ENCODE data around the gene ABHD2. TPM values are rescaled to one million over a fixed set of nuclear protein-coding genes. Genes with fewer than 3 reads are reported as not detected.

The ABHD2 gene
- total RNA-seq, 1 experiment from 2014 or later, result 181 TPM

DNA sequence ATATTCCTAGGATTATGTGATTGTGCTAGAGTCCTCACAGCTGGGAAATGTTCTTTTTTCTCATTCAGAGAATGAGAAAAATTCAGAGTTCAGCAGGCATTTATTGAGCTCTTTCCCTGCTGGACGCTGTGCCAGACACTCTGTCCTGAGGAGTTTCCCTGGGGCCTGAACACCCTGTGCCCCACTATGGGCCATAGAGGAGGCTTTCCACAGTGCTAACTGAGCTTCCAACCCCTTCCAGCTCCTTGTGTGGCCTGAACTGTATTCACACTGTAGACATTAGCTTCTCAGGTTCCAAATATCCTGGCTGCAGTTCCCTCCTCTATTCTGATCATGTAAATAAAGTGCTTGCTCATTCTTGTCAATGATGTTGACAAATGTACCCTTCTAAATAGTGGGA is 10.0 kb downstream of the ABHD2 start:
- no peak for DNase-seq (ENCODE audit: low spot score)

DNA sequence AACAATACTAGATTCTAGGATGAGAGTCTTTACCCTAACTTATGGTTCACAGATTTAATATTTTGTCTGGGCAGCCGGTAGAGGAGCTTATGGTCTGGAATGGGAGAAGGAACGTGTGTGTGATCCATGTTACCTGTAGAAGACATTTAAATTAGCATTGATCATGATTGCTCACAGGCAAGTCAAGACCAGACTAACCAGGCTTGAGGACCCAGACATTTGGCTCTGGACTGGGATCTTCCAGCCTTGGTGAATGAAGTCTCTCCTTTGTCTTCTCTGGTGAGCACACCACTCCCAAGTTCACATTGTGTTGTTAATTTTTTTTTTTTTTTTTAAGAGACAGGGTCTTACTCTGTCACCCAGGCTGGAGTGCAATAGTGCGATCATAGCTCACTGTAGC is 11.7 kb downstream of the ABHD2 start:
- no peak for DNase-seq (ENCODE audit: low spot score)

DNA sequence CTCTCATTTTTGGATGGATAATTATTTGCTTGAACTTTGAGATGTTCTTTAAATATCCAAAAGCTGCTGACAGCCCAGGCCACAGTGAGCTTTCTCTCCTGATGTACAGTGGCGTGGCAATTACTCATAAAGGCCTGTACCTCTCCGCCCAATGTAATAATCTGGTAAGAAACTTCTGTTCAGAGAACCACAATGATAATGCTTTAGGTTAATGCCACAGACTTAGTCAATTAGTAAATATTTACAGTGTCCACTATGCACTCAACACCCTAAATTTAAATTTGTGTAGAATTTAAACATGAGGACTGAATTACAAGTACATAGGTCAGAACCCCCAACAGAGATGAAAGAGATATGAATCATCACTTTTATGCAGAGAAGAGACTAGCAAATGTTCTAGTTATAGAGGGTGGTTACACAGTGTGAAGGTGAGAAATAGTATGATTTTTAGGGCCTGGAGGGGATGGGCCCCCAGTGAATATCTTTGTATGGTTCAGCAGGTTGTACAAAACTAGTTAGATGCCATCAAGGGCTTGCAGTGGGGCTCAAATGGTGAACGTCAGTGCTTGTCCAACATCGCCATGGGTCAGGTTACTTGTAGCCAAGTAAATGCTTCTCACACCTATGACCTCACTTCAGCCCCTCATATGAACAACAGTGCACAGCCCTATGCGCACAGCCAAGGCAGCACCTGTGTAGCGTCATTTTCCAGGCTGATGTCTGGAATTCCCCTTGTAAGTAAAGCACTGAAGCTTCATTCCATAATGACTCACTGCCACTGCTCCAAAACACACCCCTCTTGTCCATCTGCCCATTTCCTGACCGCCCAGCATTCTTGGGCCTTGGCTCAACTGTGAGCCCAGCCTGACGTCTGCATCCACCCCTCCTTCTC is 13.3 kb downstream of the ABHD2 start:
- peak; percentile 95 for DNase-seq (ENCODE audit: low spot score)

DNA sequence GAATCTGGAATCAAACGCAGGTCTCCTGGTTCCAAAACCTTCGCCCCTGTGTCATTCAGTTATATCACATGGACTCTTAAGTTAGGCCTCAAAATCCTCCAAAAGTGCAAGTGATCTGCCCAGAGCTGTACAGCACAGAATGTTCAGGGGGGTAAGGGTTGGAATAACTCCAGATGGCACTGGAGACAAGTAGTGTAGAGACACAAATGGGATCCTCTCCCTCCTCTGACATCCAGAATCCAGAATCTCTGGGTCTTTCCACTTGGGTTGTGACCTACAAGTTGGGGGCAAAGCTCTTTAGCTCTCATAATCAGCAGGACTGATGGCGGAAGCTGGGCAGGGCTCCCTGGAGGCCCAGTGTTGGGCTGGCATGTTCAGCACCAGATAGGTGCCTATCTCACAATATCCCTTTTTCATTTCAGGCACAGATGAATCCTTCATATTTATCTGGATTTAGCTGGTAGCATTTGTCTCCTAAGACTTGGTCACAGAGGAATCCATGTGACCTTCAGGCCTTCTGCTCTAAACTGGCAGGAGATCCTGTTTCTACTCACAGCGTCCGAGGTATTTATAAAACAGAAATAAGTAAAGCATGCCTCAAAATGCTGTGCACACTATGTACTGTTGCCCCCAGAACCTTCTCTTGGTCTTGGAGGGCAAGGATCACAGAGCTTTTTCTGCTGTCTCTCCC is 15.4 kb downstream of the ABHD2 start:
- no peak for DNase-seq (ENCODE audit: low spot score)

DNA sequence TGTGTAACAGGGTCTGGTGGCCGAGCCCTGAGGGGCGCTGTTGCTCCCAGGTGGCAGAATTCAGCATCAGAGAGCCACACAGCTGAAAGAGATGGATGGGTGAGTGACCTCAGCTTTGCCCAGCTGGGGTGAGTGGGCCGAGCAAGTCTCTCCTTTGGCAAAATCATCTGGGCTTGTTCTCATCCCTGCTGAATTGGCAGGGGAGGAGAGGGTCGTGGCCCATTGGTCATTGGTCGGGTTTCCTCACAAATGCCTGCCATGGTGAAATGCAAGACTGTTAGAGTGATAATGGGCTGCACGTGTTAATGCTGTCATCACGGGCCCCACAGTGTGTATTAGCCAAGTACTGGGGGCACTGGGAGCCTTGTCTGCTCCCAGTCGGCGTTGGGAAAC is 15.9 kb downstream of the ABHD2 start:
- DNase-seq (ENCODE audit: low spot score), result no peak

DNA sequence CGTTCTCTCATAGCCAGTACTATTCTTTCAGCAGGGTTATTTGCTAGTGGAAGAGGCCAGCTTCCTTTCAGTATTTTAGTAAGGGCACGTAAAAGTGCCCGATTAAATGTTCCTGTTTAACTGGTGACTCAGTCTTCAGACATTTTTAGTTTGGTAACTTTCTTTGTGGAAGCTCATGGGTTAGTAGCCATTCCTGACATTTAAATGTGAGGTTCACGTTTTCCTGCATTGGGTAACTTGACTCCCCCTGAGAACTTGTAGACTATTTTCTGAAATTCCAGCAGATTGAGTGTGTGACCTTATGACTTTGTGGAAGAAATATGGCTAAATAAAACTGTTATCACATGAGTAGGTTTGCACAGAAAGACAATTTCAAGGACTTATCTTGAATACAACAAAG is 16.9 kb downstream of the ABHD2 start:
- peak; percentile 50 for DNase-seq (ENCODE audit: low spot score)

DNA sequence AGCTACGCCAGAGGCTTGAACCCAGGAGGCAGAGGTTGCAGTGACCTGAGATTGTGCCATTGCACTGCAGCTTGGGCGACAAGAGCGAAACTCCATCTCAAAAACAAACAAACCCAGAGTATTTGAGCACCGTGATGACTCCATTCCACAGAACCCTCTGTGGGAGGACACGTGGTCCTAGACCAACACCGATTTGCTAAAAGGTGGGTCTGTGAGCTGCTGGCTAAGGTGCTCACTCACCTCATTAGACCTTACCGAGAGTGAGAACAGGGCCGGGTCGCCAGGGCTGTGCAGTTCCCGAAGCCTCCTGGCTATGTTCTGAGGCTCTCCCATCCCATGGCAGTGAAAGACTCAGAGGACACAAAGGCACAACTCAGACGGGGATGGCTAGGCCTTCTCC is 17.9 kb downstream of the ABHD2 start:
- no peak for DNase-seq (ENCODE audit: low spot score)

DNA sequence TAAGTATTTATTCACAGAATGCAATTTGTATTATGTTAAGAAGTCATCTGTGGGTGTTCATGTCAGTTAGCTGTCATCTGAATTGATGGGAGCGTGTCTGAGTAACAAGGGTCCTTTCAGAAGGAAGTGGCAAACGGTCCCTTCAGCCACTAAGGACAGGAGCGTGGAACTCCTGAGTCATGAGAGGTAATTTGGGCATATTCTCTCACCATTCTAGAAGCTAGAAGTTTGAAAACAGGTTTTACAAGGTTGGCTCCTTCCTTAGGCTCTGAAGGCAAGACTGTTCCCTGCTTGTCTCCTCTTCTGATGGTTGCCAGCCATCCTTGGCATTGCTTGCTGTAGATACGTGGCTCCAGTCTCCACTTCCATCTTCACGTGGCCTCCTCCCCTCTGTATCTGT is 19.7 kb downstream of the ABHD2 start:
- peak; percentile 47 for DNase-seq (ENCODE audit: low spot score)

DNA sequence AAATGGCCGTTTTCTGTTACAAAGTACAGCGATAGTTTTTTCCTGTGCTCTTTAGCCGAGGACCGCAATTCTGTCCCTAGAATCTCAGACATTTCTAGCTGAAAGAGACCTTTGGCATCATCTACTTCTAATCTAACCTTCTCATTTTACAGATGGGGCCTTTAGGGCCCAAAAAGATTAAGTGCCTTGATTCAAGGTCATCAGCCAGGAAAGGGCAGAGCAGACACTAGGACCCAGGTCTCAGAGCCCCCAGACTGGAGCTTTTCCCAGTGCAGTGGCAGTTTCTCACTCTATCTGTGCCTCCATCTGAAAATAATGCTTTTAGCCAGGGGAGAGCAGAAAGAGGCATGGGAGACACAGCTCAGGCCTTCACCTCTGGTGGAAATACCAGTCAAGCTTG is 20.6 kb downstream of the ABHD2 start:
- no peak for DNase-seq (ENCODE audit: low spot score)

DNA sequence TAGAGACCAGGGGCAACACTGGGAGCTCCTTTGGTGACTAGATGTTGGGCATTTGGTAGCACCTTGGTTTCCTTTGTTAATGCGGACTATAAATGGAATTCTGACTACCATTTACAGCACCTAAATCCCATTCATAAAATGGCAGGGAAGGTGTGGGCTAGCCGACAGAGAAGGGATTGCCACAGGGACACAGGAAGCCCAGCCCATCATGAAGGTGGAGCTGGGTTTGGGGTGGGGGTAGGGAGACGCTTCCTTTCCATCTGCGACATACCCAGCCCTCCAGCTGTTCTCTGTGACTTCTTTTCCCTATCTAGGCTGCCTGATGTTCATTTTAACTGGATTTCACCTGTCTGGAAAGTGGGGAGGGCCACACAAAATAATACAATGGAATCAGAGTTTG is 21.0 kb downstream of the ABHD2 start:
- DNase-seq (ENCODE audit: low spot score), result no peak

DNA sequence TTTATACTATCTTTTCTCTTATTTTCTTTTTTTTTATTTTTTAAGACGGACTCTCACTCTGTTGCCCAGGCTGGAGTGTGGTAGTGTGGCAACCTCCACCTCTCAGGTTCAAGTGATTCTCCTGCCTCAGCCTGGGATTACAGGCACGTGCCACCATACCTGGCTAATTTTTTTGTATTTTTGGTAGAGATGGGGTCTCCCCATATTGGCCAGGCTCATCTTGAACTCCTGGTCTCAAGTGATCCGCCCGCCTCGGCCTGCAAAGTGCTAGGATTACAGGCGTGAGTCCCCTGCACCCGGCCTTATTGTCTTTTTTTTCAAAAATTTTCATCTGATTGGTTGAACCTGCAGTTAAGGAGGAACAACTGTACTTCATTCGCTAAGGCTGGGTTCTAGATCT is 21.8 kb downstream of the ABHD2 start:
- no peak for DNase-seq (ENCODE audit: low spot score)

DNA sequence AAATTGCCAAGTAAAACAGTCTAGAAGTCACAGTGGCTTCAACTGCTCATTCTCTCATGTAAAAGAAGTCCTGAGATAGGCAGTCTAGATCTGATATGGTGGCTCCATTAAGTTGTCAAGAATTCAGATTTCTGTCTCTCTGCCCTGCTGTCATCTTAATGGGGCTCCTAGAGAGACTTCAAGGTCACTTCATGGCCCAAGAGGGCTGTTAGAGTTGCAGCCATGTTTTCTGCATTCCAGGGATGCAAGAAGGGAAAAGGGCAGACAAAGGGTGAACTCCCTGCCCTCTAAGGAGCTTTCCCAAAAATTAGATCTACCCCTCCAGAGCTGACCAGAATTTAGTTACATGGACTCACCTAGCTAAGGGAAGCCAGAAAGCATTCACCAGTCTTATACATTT is 23.1 kb downstream of the ABHD2 start:
- DNase-seq (ENCODE audit: low spot score), result no peak

DNA sequence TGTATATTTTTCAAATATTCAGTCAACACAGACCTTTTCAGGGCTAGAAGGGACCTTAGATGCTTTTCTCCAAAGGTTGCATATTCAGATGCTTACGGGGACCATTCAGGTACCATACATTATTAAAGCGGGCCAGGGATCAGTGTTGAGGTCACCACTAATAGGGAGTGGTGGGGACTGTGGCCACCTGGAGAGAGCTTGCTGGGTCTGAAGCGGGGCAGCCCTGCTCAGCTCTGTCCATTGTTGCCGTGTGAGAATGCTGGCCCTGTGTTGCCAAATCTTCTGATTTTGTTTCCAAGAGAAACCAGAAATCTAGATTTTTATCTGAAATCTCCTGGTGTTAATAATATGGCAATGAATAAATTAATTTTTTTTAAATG is 23.7 kb downstream of the ABHD2 start:
- DNase-seq (ENCODE audit: low spot score), result no peak

DNA sequence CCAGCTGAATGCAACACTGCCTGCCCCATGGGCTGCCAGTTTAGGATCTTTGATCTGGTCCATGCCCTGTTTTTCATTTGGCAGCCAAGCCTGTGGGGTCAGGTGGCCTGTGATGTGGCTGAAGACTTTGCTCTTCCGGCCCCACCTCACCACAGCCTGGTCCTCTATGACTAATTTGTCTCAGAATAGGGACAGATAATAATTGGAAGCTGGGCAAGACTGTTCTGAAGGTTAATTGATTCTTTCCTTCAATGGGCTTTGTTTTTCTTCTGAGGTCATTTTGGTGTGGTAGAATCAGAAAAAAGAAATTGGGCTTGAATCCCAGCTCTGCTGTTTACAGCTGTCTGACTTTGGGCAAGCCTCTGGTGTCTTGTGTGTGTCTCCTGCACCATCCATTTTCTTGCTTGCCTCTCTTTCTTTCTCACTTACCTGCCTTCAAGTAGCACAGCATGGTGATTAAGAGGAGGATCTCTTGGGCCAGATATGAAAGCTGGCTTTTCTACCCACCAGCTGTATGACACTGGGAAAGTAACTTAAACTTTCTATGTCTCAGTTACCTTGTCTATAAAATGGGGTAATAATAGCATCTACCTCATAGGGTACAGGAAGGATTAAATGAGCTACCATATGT is 24.2 kb downstream of the ABHD2 start:
- DNase-seq (ENCODE audit: low spot score), result peak; percentile 93

DNA sequence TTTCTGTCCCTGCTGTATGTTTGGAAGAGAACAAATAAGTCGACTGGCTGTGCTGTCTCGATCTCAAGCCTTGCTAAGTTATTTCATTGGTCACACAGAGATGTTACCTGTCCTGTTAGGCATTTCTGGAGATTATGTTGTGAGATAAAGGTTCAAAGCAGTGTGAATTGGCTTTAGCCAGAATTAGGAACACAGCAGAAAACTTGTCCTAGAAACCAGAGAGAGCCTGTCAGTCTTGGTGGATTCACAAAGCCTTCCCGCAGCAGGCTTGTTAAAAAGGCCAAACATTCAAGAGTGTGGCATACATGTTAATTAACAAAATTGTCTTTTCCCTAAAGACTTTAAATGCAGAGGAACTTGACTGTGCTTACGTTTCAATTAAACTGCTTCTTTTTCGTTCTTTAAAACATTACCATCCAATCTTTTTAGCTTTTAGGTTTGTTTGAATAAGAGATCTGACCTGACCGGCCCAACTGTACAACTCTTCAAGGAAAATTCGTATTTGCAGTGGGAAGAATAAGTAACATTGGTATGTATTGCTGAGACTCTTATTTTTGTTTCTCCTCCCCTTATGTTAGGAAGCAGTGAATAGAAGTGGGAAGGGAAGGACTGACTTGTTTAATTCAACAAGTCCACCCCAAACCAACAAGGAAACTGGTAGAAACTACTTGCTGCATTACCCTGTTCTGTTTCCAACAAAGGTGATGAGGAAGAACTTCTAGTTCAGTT is 25.2 kb downstream of the ABHD2 start:
- peak; percentile 49 for DNase-seq (ENCODE audit: low spot score)

DNA sequence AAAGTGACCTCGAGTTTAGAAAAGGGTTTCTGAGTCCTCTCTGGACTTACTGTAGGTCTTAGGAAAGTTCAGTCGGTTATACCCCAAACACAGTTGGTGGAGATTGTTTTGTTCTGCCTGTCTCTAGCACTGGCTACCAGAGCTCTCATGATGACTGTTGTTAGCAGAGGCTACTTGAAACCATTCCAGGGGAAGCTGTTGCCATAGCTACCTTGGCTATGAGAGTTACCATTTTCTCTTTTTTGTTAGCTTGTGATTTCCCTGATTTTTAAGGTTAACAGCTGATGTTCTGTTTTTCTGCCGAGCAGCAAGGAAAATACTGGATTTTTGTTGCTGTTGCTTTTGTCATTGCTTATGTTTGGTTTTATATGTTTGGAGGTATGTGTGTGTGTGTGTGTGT is 26.7 kb downstream of the ABHD2 start:
- peak; percentile 82 for DNase-seq (ENCODE audit: low spot score)

DNA sequence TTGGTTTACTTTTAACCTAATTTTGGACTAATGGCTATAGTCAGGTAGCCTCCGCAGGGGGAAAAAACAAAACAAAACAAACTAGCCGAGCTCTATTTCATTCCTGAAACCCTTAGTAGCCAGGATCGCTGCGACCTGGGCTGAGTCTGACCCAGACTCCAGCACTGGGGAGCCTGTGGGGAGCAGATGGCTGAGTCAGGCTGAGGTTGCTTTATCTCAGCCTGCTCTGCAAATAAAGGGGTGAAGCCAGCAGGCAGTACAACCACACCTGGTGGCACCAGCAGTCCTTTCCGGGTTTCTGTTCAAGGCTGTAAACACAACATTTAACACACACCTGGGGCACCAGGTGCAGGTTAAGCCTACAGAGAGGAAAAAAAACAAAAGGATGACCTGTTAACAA is 27.3 kb downstream of the ABHD2 start:
- DNase-seq (ENCODE audit: low spot score), result peak; percentile 96

DNA sequence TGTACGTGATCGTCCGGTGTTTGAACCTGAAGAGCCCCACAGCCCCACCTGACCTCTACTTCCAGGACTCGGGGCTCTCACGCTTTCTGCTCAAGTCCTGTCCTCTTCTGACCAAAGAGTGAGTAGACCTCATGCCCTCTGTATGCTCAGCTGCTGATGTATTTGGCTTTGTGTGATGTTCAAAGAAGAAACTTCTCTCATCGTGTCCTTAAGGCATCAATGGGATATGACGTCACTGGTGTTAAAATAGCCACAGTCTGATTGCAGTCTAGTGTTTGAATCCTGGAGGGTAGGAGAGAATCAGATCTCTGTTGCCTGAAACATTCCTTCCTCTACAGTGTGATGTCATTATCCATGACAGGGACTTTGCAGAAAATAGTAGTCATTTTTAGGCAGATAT is 28.1 kb downstream of the ABHD2 start:
- no peak for DNase-seq (ENCODE audit: low spot score)

DNA sequence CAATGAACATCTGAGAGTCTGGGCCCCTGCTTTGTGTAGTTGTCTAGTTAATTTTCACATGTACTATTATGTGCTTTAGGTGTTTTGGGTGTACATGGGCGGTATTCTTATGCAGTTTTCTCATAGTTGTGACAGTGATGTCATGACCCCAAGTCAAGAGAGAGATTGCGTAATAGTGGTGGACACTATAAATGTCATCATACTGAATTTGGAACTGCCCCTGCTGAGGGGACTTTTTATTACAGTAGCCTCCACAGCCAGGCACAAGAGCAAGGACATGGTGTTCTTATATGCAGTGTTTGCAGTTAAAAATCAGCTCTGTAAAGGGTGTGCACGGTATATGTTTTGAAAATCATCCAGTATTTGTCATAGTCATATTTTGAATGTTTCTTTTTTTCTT is 29.5 kb downstream of the ABHD2 start:
- DNase-seq (ENCODE audit: low spot score), result no peak

DNA sequence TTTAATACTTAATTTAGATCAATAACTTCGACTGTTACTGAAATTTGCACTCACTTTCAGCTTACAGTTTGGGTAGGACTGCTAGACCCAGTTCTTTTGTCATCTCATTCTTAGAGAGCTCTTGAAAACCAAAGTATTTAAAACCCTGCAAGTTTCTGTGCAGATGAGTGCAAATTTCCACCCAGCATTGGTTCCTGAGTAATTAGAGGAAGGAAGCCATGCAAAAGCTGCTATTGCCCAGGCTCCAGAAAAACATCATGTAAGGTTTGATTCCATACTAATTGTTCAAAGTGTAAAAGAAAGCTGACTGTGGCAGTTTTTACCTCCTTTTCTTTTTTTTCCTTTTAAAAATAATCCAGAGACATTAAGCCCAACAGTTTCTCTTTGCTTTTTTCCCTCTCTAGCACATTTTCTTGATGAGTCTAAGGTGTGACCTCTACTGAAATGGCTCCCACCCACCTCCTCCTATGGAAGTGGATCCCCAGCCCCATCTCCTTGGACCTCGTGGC is 30.3 kb downstream of the ABHD2 start:
- DNase-seq (ENCODE audit: low spot score), result no peak

All from HT-29 (cell line).